Tibial nerve (tissue), 4 donors: ENCODE data around the gene ALDH1A3. TPM values are rescaled to one million over a fixed set of nuclear protein-coding genes. Genes with fewer than 3 reads are reported as not detected.

ENCODE experiments used
- DNase-seq, 2 donors: peaks; one replicate each; pipeline ENCODE4 v3.0.0-alpha.2; 2019; ENCODE audit warnings: low spot score in 2 of 2
- H3K27ac ChIP-seq, 4 donors: fragments of 200-600 bp; sonication (generic) in 3 of 4; one replicate each; pipeline ENCODE4 v1.5.1; 2017 to 2019; ENCODE audit warnings: mild to moderate bottlenecking in 1 of 4
- H3K27me3 ChIP-seq, 2 donors: fragments of 200-600 bp; sonication (generic) in 1 of 2; one replicate each; pipeline versions ENCODE4 v1.5.1 to v1.6.0; 2017 to 2019
- H3K36me3 ChIP-seq, 3 donors: fragments of 200-600 bp; sonication (generic); one replicate each; pipeline ENCODE4 v1.5.1; 2018 to 2019
- H3K4me1 ChIP-seq, 4 donors: fragments of 200-600 bp; sonication (generic) in 3 of 4; one replicate each; pipeline ENCODE4 v1.5.1; 2017 to 2019
- H3K4me3 ChIP-seq, 4 donors: fragments of 200-600 bp; sonication (generic) in 3 of 4; one replicate each; pipeline ENCODE4 v1.5.1; 2017 to 2019; ENCODE audit warnings: mild to moderate bottlenecking in 1 of 4, moderate library complexity in 1 of 4
- H3K9me3 ChIP-seq, 4 donors: fragments of 200-600 bp; sonication (generic) in 3 of 4; one replicate each; pipeline ENCODE4 v1.5.1; 2017 to 2019
- CTCF ChIP-seq, 5 experiments: fragments of 200-600 bp in 3 of 5; fragments of 450-650 bp in 2 of 5; sonication (generic) in 3 of 5; IDR thresholded peaks; one replicate each; pipeline ENCODE4 v1.5.1; 2016 to 2019; ENCODE audit warnings: antibody characterized with exemption in 5 of 5, mild to moderate bottlenecking in 3 of 5, moderate library complexity in 2 of 5
- EP300 ChIP-seq, 2 donors: sonication (generic); formaldehyde crosslinking; IDR thresholded peaks; one replicate each; pipeline ENCODE4 v1.6.1; 2017; ENCODE audit warnings: antibody characterized with exemption in 2 of 2, mild to moderate bottlenecking in 1 of 2
- POLR2A ChIP-seq, 2 donors: fragments of 450-650 bp; IDR thresholded peaks; one replicate each; pipeline ENCODE4 v1.6.1; 2017; ENCODE audit warnings: antibody characterized with exemption in 2 of 2, mild to moderate bottlenecking in 2 of 2, moderate library complexity in 2 of 2
- WGBS, 2 donors: methylation state at CpG; one replicate each; pipeline ENCODE4 v1.1.5; 2018; 5-methylcytosine and 5-hydroxymethylcytosine counted together
- total RNA-seq, 4 donors: library from RNA; depleted of rRNA; stranded (reverse); fragments of >200 nt; gene quantifications; one replicate each; pipeline ENCODE4 v1.1.0, GENCODE V29; 2016

Gene ALDH1A3
- total RNA-seq, 4 donors from 2014 or later: 30.6 to 69.6 (median 36.1) TPM

GRCh38 chr15:100897221-100898151 is 17.9 kb downstream of the ALDH1A3 start:
- H3K9me3 ChIP-seq: no peaks in the 10 kb centered on the region
- no peak overlapping the region for H3K27ac ChIP-seq
- no peak for DNase-seq
- no peak for TF ChIP-seq EP300 (IDR thresholded peaks at IDR 0.05)
- no peak for TF ChIP-seq CTCF (IDR thresholded peaks at IDR 0.05)
- no peak for TF ChIP-seq POLR2A (IDR thresholded peaks at IDR 0.05)
- H3K27me3 ChIP-seq: no peaks in the 10 kb centered on the region
- H3K4me3 ChIP-seq: no peak overlapping the region
- H3K4me1 ChIP-seq: peaks cover 0 to 17% (median 0%) of the 10 kb centered on the region in 4 donors
- WGBS, 2 donors: 87 to 89% methylated on average over 26 of the region's 26 CpGs
- peaks cover 0 to 6% (median 0%) of the 10 kb centered on the region in 3 donors for H3K36me3 ChIP-seq

- Histone ChIP-seq H3K4me1 (peaks cover 0 to 23% (median 3%) of the 10 kb centered on the region in 4 donors), H3K4me3 (no peak overlapping the region), H3K9me3 (no peaks in the 10 kb centered on the region), H3K36me3 (peaks cover 0 to 6% (median 0%) of the 10 kb centered on the region in 3 donors), H3K27me3 (no peaks in the 10 kb centered on the region), H3K27ac (no peak overlapping the region)
- 81 to 100% methylated on average over 3 to 9 of the region's 9 CpGs for WGBS, 2 donors
- DNase-seq: no peak
- TF ChIP-seq CTCF (IDR thresholded peaks at IDR 0.05) (no peak), EP300 (IDR thresholded peaks at IDR 0.05) (no peak), POLR2A (IDR thresholded peaks at IDR 0.05) (no peak)
Observed at GRCh38 chr15:100898152-100898490, 18.5 kb downstream of the ALDH1A3 start.

GRCh38 chr15:100898661-100899462 is 19.2 kb downstream of the ALDH1A3 start:
- H3K36me3 ChIP-seq: peaks cover 0 to 6% (median 0%) of the 10 kb centered on the region in 3 donors
- H3K27ac ChIP-seq: no peak overlapping the region
- no peaks in the 10 kb centered on the region for H3K27me3 ChIP-seq
- H3K9me3 ChIP-seq: no peaks in the 10 kb centered on the region
- WGBS, 2 donors: 81 to 86% methylated on average over 11 of the region's 11 CpGs
- H3K4me3 ChIP-seq: no peak overlapping the region
- DNase-seq: no peak
- TF ChIP-seq CTCF (IDR thresholded peaks at IDR 0.05) (no peak), EP300 (IDR thresholded peaks at IDR 0.05) (no peak), POLR2A (IDR thresholded peaks at IDR 0.05) (no peak)
- H3K4me1 ChIP-seq: peaks cover 0 to 26% (median 5%) of the 10 kb centered on the region in 4 donors

- WGBS, 2 donors: 65 to 68% methylated on average over 5 of the region's 5 CpGs
- H3K4me3 ChIP-seq: no peak overlapping the region
- H3K9me3 ChIP-seq: no peaks in the 10 kb centered on the region
- H3K27me3 ChIP-seq: no peaks in the 10 kb centered on the region
- peaks cover 0 to 26% (median 5%) of the 10 kb centered on the region in 4 donors for H3K4me1 ChIP-seq
- TF ChIP-seq CTCF (IDR thresholded peaks at IDR 0.05): no peak
- no peak for TF ChIP-seq POLR2A (IDR thresholded peaks at IDR 0.05)
- no peak for TF ChIP-seq EP300 (IDR thresholded peaks at IDR 0.05)
- no peak overlapping the region for H3K27ac ChIP-seq
- DNase-seq: no peak
- peaks cover 0 to 3% (median 0%) of the 10 kb centered on the region in 3 donors for H3K36me3 ChIP-seq
Observed at GRCh38 chr15:100899601-100900000, 20.0 kb downstream of the ALDH1A3 start.
